ENCODE results near the gene ZNF398. TPM values are rescaled to one million over a fixed set of nuclear protein-coding genes. Genes with fewer than 3 reads are reported as not detected.

Gene ZNF398
- total RNA-seq, 1 experiment from 2014 or later = 62.1 TPM

DNA sequence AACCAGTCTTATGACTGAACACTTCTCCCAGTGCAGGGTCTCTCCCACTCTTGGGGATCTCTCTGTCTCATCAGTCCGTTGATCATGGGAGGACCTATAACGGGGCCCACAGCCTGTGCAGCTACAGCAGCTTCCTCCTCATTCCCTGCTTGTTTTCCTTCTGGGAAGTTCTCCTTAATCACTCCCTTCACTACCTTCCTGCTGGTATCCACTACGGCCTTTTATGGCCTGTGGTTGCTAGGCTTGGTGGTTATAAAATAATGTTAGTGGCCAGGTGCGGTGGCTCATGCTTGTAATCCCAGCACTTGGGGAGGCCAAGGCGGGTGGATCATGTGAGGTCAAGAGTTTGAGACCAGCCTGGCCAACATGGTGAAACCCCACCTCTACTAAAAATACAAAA lies 44.6 kb downstream of the ZNF398 start:
- Histone ChIP-seq H2BK5ac (ENCODE audit: insufficient read length, low read length) (no peak overlapping the region), H3K27me3 (ENCODE audit: insufficient read depth, low read length) (no peaks in the 10 kb centered on the region), H3K23ac (ENCODE audit: insufficient read length, low read depth, low read length) (no peak overlapping the region), H3K18ac (ENCODE audit: insufficient read length, low read depth, low read length) (no peak overlapping the region), H3K27ac (ENCODE audit: insufficient read length, low read depth, low read length) (no peak overlapping the region), H3K4ac (ENCODE audit: low read depth, low read length) (no peak overlapping the region), H2AFZ (ENCODE audit: low read length) (no peak overlapping the region), H4K8ac (replicated peaks; ENCODE audit: insufficient read length, low read depth, low read length) (no peak overlapping the region), H3K23me2 (ENCODE audit: insufficient read length, low read depth, low read length, poor library complexity, severe bottlenecking) (peaks cover 7% of the 10 kb centered on the region), H4K91ac (ENCODE audit: insufficient read length, low read depth, low read length) (no peak overlapping the region), H4K20me1 (ENCODE audit: control insufficient read depth, insufficient read depth, insufficient read length) (no peaks in the 10 kb centered on the region), H3K4me2 (ENCODE audit: insufficient read depth, insufficient read length, low read length) (no peak overlapping the region), H4K5ac (ENCODE audit: insufficient read length, low read depth, low read length) (no peak overlapping the region), H2BK15ac (ENCODE audit: low read depth, low read length) (no peak overlapping the region), H2AK5ac (ENCODE audit: insufficient read length, low read length) (no peak overlapping the region), H3K14ac (ENCODE audit: insufficient read depth, low read length) (no peak overlapping the region), H3K9ac (ENCODE audit: extremely low read depth, insufficient read length, low read length) (no peak overlapping the region), H2BK120ac (ENCODE audit: low read depth, low read length, poor library complexity, severe bottlenecking) (no peak overlapping the region), H3K9me3 (ENCODE audit: control insufficient read depth, low read depth, low read length) (no peaks in the 10 kb centered on the region), H2BK12ac (ENCODE audit: insufficient read length, low read depth, low read length) (no peak overlapping the region), H2BK20ac (ENCODE audit: low read depth, low read length, poor library complexity, severe bottlenecking) (no peak overlapping the region), H3T11ph (ENCODE audit: low read length) (no peak overlapping the region), H3K79me1 (ENCODE audit: insufficient read depth, low read depth, low read length, poor library complexity, severe bottlenecking) (peaks cover 1% of the 10 kb centered on the region), H3K4me1 (ENCODE audit: insufficient read depth, low read length) (no peaks in the 10 kb centered on the region), H3K79me2 (ENCODE audit: insufficient read depth, low read length) (peaks cover 1% of the 10 kb centered on the region; the same call in 1 of the 2 replicates), H3K56ac (ENCODE audit: insufficient read length, low read depth, low read length) (no peak overlapping the region)
- H3K4me1 Mint-ChIP-seq = peaks cover 7 to 12% of the 10 kb centered on the region in 2 experiments
- no peak for DNase-seq
- no peaks in the 10 kb centered on the region for H3K27me3 Mint-ChIP-seq (ENCODE audit: low read depth)
- no CpG with 5 or more reads among the region's 5 CpGs for WGBS (ENCODE audit: extremely low coverage, insufficient read length, low lambda C conversion rate)
- no peak overlapping the region for H3K27ac Mint-ChIP-seq
- TF ChIP-seq, protein P1, sequence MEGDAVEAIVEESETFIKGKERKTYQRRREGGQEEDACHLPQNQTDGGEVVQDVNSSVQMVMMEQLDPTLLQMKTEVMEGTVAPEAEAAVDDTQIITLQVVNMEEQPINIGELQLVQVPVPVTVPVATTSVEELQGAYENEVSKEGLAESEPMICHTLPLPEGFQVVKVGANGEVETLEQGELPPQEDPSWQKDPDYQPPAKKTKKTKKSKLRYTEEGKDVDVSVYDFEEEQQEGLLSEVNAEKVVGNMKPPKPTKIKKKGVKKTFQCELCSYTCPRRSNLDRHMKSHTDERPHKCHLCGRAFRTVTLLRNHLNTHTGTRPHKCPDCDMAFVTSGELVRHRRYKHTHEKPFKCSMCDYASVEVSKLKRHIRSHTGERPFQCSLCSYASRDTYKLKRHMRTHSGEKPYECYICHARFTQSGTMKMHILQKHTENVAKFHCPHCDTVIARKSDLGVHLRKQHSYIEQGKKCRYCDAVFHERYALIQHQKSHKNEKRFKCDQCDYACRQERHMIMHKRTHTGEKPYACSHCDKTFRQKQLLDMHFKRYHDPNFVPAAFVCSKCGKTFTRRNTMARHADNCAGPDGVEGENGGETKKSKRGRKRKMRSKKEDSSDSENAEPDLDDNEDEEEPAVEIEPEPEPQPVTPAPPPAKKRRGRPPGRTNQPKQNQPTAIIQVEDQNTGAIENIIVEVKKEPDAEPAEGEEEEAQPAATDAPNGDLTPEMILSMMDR (conservative IDR thresholded peaks at IDR 0.05) = no peak
- H3K9me3 Mint-ChIP-seq = no peaks in the 10 kb centered on the region; a peak in 1 of 5 replicates
- H3K36me3 Mint-ChIP-seq (ENCODE audit: insufficient read depth in 1 of 3, low read depth in 3 of 3) = peaks cover 0 to 5% (median 0%) of the 10 kb centered on the region in 3 experiments; a peak in 3 of 7 replicates
- H3K4me3 Mint-ChIP-seq = no peak overlapping the region

Data from H9 (cell line).